ENCODE results near the gene PLEKHA6.

Gene PLEKHA6

DNA sequence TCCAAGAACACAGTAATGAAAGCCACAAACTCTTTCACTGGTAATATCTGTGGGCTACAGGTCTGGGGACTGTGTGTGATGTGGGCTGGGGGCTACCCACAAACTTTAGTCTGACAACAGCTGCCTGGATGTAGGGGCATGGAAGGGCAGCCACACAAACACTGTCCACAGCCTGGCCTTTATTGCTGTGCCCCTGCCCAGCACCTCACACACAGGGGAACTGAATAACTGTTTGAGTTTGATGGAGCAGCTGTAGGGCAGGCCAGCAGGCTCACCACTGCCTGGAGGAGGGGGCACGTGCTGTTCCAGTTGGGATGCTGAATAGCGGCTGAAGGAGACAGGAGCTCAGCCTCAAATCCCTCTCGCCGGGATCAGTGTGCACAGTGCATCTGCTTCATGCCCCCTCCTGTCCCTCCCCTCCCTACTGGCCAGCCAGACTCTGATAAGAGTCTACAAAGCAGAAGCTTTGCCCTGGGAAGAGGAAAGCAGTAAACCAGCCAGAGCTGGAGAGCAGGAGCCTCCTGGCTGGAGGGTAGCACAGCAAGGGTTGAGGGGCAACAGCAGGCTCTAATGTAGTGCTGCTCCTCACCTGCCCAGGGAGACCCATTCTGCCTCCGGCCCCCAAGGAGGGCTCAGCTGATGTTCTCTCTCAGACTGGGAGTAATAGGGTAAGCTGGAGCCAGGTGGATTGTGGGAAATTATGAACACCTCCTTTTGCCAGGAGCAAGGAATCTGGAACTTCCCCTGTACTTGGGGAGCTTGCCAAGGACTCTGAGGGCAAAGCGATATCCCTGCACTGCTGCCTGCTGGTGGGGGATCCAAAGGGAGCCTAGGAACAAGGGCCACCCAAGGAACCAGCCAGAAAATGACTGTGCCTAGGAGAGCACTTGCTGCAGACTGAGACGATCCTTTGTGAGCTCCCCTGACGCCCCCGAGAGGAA lies 75.7 kb downstream of the PLEKHA6 start:
- TF ChIP-seq, protein P1, sequence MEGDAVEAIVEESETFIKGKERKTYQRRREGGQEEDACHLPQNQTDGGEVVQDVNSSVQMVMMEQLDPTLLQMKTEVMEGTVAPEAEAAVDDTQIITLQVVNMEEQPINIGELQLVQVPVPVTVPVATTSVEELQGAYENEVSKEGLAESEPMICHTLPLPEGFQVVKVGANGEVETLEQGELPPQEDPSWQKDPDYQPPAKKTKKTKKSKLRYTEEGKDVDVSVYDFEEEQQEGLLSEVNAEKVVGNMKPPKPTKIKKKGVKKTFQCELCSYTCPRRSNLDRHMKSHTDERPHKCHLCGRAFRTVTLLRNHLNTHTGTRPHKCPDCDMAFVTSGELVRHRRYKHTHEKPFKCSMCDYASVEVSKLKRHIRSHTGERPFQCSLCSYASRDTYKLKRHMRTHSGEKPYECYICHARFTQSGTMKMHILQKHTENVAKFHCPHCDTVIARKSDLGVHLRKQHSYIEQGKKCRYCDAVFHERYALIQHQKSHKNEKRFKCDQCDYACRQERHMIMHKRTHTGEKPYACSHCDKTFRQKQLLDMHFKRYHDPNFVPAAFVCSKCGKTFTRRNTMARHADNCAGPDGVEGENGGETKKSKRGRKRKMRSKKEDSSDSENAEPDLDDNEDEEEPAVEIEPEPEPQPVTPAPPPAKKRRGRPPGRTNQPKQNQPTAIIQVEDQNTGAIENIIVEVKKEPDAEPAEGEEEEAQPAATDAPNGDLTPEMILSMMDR (IDR thresholded peaks at IDR 0.05; ENCODE audit: low read depth, low read length, missing control alignments), result no peak
- in situ Hi-C loops (cut with HindIII; ENCODE audit: low sequenced_read_pairs), result no loop called here
- DNase-seq (ENCODE audit: low read depth), result no peak
- no peak overlapping the region for H3K4me3 ChIP-seq (ENCODE audit: low read depth, low read length)

DNA sequence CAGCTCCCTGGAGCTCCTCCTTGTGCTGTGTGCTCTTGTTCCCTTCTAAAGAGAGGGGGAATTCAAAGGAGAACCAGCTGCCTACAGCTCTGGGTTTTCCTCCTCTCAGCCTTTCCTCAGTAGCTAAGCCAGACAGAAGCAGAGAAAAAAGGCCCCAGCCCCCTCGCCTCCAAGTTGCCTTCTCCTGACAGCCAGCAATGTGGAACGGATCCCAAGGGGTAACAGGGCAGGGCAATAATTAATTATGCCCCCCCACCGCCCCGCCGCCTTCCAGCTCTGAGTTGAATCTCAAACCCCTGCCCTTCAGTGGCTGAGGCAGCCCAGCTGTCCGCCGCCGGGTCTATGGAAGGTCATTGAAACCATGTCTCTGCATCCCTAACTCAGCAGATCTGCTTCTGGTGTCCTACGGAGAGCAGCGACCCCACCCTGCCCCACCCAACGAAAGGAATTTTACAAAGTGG lies 76.9 kb downstream of the PLEKHA6 start:
- TF ChIP-seq, protein P1 (IDR thresholded peaks at IDR 0.05; ENCODE audit: low read depth, low read length, missing control alignments), result no peak
- no peak overlapping the region for H3K4me3 ChIP-seq (ENCODE audit: low read depth, low read length)
- no peak for DNase-seq (ENCODE audit: low read depth)
- in situ Hi-C loops (cut with HindIII; ENCODE audit: low sequenced_read_pairs), result no loop called here

DNA sequence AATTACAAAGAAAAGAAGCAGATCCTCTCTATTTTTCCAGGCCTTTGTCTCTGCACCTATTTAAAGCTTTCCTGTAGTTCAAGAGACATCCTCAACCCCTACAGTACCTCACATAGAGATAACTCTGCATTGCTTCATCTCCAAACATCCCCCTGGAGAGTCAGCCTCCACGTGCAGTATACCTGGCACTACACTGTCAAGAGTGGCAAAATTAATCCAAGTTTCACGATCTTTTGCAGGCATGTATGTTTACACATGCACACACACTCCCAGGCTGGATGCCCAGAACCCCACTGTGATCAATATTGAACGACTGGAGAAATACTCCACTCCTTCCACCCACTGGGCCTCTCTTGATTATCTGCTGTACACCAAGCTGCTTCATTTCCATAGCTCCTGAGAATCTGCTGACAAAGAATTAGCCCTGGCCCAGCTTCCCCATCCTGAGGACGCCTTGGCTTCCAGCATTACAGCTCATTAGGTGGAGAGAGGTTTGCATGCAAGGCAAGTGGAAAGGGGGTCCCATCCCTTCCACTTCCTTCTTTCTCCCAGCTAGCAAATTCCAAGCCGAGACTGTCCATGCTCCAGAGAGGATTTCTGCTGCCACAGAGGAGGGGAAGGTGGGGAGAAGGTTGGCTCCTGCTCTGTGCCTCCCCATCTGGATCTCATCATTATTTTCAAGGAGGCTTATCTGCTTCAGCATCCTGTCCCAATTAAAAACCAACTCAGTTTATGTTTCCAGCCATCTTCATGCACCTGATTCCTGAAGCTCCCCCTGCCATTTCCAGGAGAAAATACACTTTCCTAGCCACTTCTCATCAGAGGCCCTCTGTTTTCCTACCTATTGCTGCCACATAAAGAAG lies 79.4 kb downstream of the PLEKHA6 start:
- in situ Hi-C loops (cut with HindIII; ENCODE audit: low sequenced_read_pairs), result no loop called here
- TF ChIP-seq, protein P1 (IDR thresholded peaks at IDR 0.05; ENCODE audit: low read depth, low read length, missing control alignments), result no peak
- no peak overlapping the region for H3K4me3 ChIP-seq (ENCODE audit: low read depth, low read length)
- DNase-seq (ENCODE audit: low read depth), result no peak

DNA sequence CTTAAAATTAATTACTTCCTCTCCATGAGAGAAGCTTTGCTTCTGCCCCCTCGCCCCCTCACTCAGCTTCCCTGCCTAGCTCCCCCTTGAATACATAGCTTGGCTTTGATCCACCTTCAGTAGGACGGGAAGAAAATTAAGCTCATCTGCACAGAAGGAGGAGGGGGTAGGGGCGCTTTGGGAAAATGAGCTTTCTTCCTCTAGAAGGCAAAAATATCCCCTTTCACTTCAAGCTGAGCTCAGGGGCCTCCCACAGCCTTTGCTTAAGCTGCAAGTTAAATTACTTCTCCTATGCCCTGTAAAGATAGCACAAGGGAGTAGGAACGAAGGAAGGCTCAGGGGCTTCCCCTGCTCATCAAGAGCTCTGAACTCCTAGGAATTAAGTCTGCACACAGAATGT lies 80.8 kb downstream of the PLEKHA6 start:
- in situ Hi-C loops (cut with HindIII; ENCODE audit: low sequenced_read_pairs), result no loop called here
- TF ChIP-seq, protein P1 (IDR thresholded peaks at IDR 0.05; ENCODE audit: low read depth, low read length, missing control alignments), result no peak
- no peak for DNase-seq (ENCODE audit: low read depth)
- no peak overlapping the region for H3K4me3 ChIP-seq (ENCODE audit: low read depth, low read length)

DNA sequence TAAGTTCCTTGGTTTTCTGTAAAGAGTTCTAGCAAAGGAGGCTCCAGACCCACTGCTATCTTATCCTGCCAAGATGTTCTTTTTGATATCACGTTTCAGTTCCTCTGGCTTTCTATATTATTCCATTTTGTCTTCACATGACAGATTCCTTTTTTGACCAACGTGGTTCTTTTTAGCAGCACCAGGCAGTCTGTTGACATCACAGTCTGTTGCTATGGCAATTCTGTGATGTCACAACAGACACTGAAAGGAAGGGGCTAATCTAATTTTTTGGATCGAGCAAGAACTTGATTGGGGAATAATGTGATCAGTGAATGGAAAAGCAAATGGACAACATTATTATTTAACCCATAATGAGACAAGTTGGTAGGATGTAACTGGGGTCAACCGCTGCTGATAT lies 81.5 kb downstream of the PLEKHA6 start:
- no peak overlapping the region for H3K4me3 ChIP-seq (ENCODE audit: low read depth, low read length)
- in situ Hi-C loops (cut with HindIII; ENCODE audit: low sequenced_read_pairs), result no loop called here
- TF ChIP-seq, protein P1 (IDR thresholded peaks at IDR 0.05; ENCODE audit: low read depth, low read length, missing control alignments), result no peak
- no peak for DNase-seq (ENCODE audit: low read depth)

DNA sequence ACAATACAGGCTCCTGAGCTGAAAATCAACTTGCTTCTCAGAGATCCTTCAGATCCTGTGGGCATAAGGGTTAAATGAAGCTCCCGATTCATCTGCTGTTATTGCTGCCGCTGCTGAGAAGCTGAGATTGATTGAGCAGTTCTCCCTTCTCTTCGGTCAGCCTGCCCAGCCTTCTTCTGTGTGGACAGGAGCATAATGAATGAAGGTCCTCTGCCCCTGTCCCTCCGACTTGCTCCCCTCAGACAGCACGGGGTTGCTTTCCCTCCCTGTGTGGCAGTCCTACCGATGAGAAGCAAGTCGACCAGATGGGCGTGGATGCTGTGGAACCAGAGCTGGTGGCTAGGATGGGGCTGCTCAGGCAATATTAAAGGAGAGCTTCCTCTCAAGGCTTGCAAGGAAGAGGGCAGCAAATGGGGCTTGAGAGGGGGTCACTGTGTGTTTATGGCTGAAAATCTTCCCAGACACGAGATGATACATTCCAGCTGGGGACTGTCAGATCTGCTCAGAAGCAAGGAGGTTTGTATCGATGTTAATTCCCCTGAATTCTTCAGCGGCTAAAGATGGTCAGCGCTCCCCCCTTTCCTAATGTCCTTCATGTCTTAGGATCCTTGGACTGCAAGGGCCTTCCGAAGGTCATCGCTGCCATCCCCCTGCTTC lies 82.0 kb downstream of the PLEKHA6 start:
- TF ChIP-seq, protein P1 (IDR thresholded peaks at IDR 0.05; ENCODE audit: low read depth, low read length, missing control alignments), result no peak
- DNase-seq (ENCODE audit: low read depth), result no peak
- in situ Hi-C loops (cut with HindIII; ENCODE audit: low sequenced_read_pairs), result no loop called here
- H3K4me3 ChIP-seq (ENCODE audit: low read depth, low read length), result no peak overlapping the region
